CD14-positive monocyte (primary cell): Measurements from ENCODE around the gene CTCF. TPM values are rescaled to one million over a fixed set of nuclear protein-coding genes. Genes with fewer than 3 reads are reported as not detected.

Experiments used
- DNase-seq, 3 donors: peaks; one replicate each; pipeline ENCODE4 v3.0.0-alpha.2; 2011 to 2022
- H2AFZ ChIP-seq: 2 replicates; pipeline ENCODE4 v1.6.0; 2012; ENCODE audit warnings: mild to moderate bottlenecking, low read depth, low read length, inconsistent platforms; ENCODE audit not compliant: insufficient read depth, poor library complexity, severe bottlenecking
- H3K27ac ChIP-seq, 2 donors: 1 replicate in 1 of 2; 2 replicates in 1 of 2; pipeline ENCODE4 v1.5.1; 2012 to 2013; ENCODE audit warnings: low read length in 2 of 2, control low read depth in 1 of 2, inconsistent platforms in 1 of 2, low read depth in 1 of 2, mild to moderate bottlenecking in 1 of 2
- H3K27me3 ChIP-seq, 2 donors: one replicate each; pipeline versions ENCODE4 v1.6.0 to v1.6.1; 2011 to 2013; ENCODE audit warnings: low read length in 2 of 2; ENCODE audit not compliant: control insufficient read depth in 2 of 2, insufficient read depth in 2 of 2
- H3K36me3 ChIP-seq, 2 donors: replicated peaks in 1 of 2; 1 replicate in 1 of 2; 2 replicates in 1 of 2; pipeline versions ENCODE4 v1.5.1 to v1.6.1; 2012 to 2013; ENCODE audit warnings: low read length in 2 of 2, control low read depth in 1 of 2, inconsistent platforms in 1 of 2, mild to moderate bottlenecking in 1 of 2; ENCODE audit not compliant: insufficient read depth in 2 of 2, control insufficient read depth in 1 of 2
- H3K4me1 ChIP-seq, 2 donors: 1 replicate in 1 of 2; 2 replicates in 1 of 2; pipeline versions ENCODE4 v1.5.1 to v1.6.1; 2012 to 2013; ENCODE audit warnings: low read length in 2 of 2, control low read depth in 1 of 2, inconsistent platforms in 1 of 2, mild to moderate bottlenecking in 1 of 2, moderate library complexity in 1 of 2; ENCODE audit not compliant: insufficient read depth in 2 of 2, control insufficient read depth in 1 of 2
- H3K4me2 ChIP-seq: replicated peaks from 2 replicates; pipeline ENCODE3; 2012; ENCODE audit warnings: low read length, moderate library complexity, mild to moderate bottlenecking; ENCODE audit not compliant: poor library complexity, severe bottlenecking; ENCODE audit errors: extremely low read depth
- H3K4me3 ChIP-seq, 3 experiments: fragments of 200-600 bp in 1 of 3; sonication (generic) in 1 of 3; replicated peaks in 1 of 3; 1 replicate in 2 of 3; 2 replicates in 1 of 3; pipeline ENCODE4 v1.5.1; 2011 to 2013; ENCODE audit warnings: low read length in 3 of 3, mild to moderate bottlenecking in 3 of 3, control low read depth in 2 of 3, low read depth in 2 of 3, inconsistent platforms in 1 of 3, moderate library complexity in 1 of 3
- H3K79me2 ChIP-seq: 2 replicates; pipeline ENCODE4 v1.6.0; 2012; ENCODE audit warnings: mild to moderate bottlenecking, control low read depth, inconsistent platforms, low read length, moderate library complexity; ENCODE audit not compliant: insufficient read depth
- H3K9ac ChIP-seq: 2 replicates; pipeline ENCODE4 v1.6.0; 2017; ENCODE audit warnings: low read length, mild to moderate bottlenecking; ENCODE audit not compliant: insufficient read depth, poor library complexity, severe bottlenecking
- H3K9me3 ChIP-seq, 2 donors: replicated peaks in 1 of 2; 1 replicate in 1 of 2; 2 replicates in 1 of 2; pipeline versions ENCODE4 v1.5.1 to v1.6.1; 2012 to 2013; ENCODE audit warnings: low read length in 2 of 2, control low read depth in 1 of 2; ENCODE audit not compliant: control insufficient read depth in 1 of 2, insufficient read depth in 1 of 2
- H4K20me1 ChIP-seq: 2 replicates; pipeline ENCODE4 v1.6.0; 2012; ENCODE audit warnings: mild to moderate bottlenecking, low read length, control low read depth, moderate library complexity; ENCODE audit not compliant: insufficient read depth
- H3K27ac Mint-ChIP-seq, 7 donors: one replicate each; pipeline ENCODE4 v1.8.0; 2020; ENCODE audit warnings: mild to moderate bottlenecking in 7 of 7, mixed read lengths in 7 of 7, moderate library complexity in 6 of 7, inconsistent platforms in 2 of 7
- H3K27me3 Mint-ChIP-seq, 3 donors: one replicate each; pipeline ENCODE4 v1.8.0; 2021 to 2022; ENCODE audit warnings: low read depth in 3 of 3, mild to moderate bottlenecking in 3 of 3, mixed read lengths in 3 of 3, moderate library complexity in 3 of 3, inconsistent platforms in 1 of 3
- H3K36me3 Mint-ChIP-seq, 2 donors: one replicate each; pipeline ENCODE4 v1.8.0; 2020; ENCODE audit warnings: mixed read lengths in 2 of 2, inconsistent platforms in 1 of 2, mild to moderate bottlenecking in 1 of 2
- H3K4me1 Mint-ChIP-seq: one replicate; pipeline ENCODE4 v1.8.0; 2020; ENCODE audit warnings: mild to moderate bottlenecking, mixed read lengths
- H3K4me3 Mint-ChIP-seq, 2 donors: one replicate each; pipeline ENCODE4 v1.8.0; 2020; ENCODE audit warnings: mild to moderate bottlenecking in 2 of 2, mixed read lengths in 2 of 2, moderate library complexity in 1 of 2
- H3K9me3 Mint-ChIP-seq, 7 donors: one replicate each; pipeline ENCODE4 v1.8.0; 2020 to 2022; ENCODE audit warnings: mixed read lengths in 7 of 7, mild to moderate bottlenecking in 6 of 7, moderate library complexity in 6 of 7, inconsistent platforms in 2 of 7
- CTCF ChIP-seq: fragments of 200-600 bp; IDR thresholded peaks from one replicate; pipeline ENCODE4 v1.8.0; 2022; ENCODE audit warnings: antibody characterized with exemption, mild to moderate bottlenecking
- WGBS: methylation state at CpG from one replicate; pipeline ENCODE4 v1.1.5; 2013; ENCODE audit warnings: missing lambda C conversion rate; ENCODE audit not compliant: insufficient coverage; 5-methylcytosine and 5-hydroxymethylcytosine counted together
- intact Hi-C, 2 donors: fragments of 100-400 bp; cut with micrococcal nuclease; formaldehyde crosslinking; loops; one replicate each; pipeline versions ENCODE4 v1.15.0 to v1.15.1; 2023
- polyA plus RNA-seq, 3 donors: library from polyadenylated mRNA; depleted of rRNA in 1 of 3; unstranded in 2 of 3; stranded (reverse) in 1 of 3; fragments of 300-500 nt in 2 of 3; fragments of >200 nt in 1 of 3; fragmentation: Illumina TruSeq in 2 of 3; gene quantifications; 1 replicate in 2 of 3; 2 replicates in 1 of 3; pipeline ENCODE4 v1.2.3, GENCODE V29; 2012 to 2021

Gene CTCF
- polyA plus RNA-seq, 3 donors: 8.4 to 29.9 (median 17.7) TPM

GRCh38 chr16:67658849-67659674, 96.7 kb downstream of the CTCF start:
- H3K4me3 ChIP-seq: peak overlapping the region; percentile 74 to 92 (median 92)
- H3K79me2 ChIP-seq: peaks cover 8% of the 10 kb centered on the region
- H3K27me3 ChIP-seq: peaks cover 0 to 5% of the 10 kb centered on the region in 2 donors
- H3K36me3 ChIP-seq: peaks cover 0 to 4% of the 10 kb centered on the region in 2 donors
- Mint-ChIP-seq H3K27me3 (peaks cover 8 to 11% (median 11%) of the 10 kb centered on the region in 3 donors), H3K36me3 (peaks cover 10 to 18% of the 10 kb centered on the region in 2 donors), H3K4me1 (peaks cover 21% of the 10 kb centered on the region), H3K4me3 (peak overlapping the region; percentile 90 to 92), H3K27ac (peak overlapping the region in 4 of 7 donors; percentile 19 to 96 (median 54)), H3K9me3 (no peaks in the 10 kb centered on the region)
- peak overlapping the region; percentile 98 for H3K4me2 ChIP-seq
- H3K4me1 ChIP-seq: peaks cover 20 to 27% of the 10 kb centered on the region in 2 donors
- peak overlapping the region; percentile 94 for H2AFZ ChIP-seq
- 86% methylated on average over 4 of the region's 21 CpGs for WGBS
- no peak for TF ChIP-seq CTCF
- H3K27ac ChIP-seq: no peak overlapping the region
- H3K9ac ChIP-seq: peak overlapping the region; percentile 76
- peak in 1 of 3 donors; percentile 11 for DNase-seq
- no peaks in the 10 kb centered on the region for H3K9me3 ChIP-seq
- no peaks in the 10 kb centered on the region for H4K20me1 ChIP-seq
- intact Hi-C loops: loop anchor here in 1 of 2 donors (5.0 kb wide), 1 partner anchor 112 kb away; no protein-coding TSS in a partner anchor

GRCh38 chr16:67659675-67660563, 97.6 kb downstream of the CTCF start, which contains the start of gene ACD:
ACD (minus strand) TSS chr16:67660260; CDS start chr16:67660220, 40 bp downstream.
- no peaks in the 10 kb centered on the region for H3K9me3 Mint-ChIP-seq
- peaks cover 0 to 4% of the 10 kb centered on the region in 2 donors for H3K36me3 ChIP-seq
- peak; percentile 86 to 93 (median 90) for DNase-seq
- H2AFZ ChIP-seq: peak within 1 kb of the TSS; percentile 94
- peaks cover 14 to 23% of the 10 kb centered on the region in 2 donors for H3K36me3 Mint-ChIP-seq
- WGBS: under 1% methylated on average over 81 of the region's 83 CpGs
- intact Hi-C loops: loop anchor here (2.0 to 10.0 kb wide), 7 partner anchors 97 to 425 kb away; partner anchors contain the start of genes CENPT (in 1 of the 2), CTCF (in 1 of the 2), NFATC3 (in 1 of the 2) and NUTF2 (in 1 of the 2)
- H3K4me3 ChIP-seq: peak within 1 kb of the TSS; percentile 74 to 92 (median 92)
- peak within 1 kb of the TSS; percentile 90 to 92 for H3K4me3 Mint-ChIP-seq
- peak within 1 kb of the TSS; percentile 76 for H3K9ac ChIP-seq
- TF ChIP-seq CTCF: no peak
- peaks cover 8 to 11% (median 10%) of the 10 kb centered on the region in 3 donors for H3K27me3 Mint-ChIP-seq
- H3K27ac ChIP-seq: peak within 1 kb of the TSS; percentile 87 to 94
- peaks cover 8% of the 10 kb centered on the region for H3K79me2 ChIP-seq
- H3K9me3 ChIP-seq: no peaks in the 10 kb centered on the region
- H3K27ac Mint-ChIP-seq: peak within 1 kb of the TSS; percentile 96 to 99 (median 98)
- peaks cover 20 to 27% of the 10 kb centered on the region in 2 donors for H3K4me1 ChIP-seq
- peaks cover 0 to 5% of the 10 kb centered on the region in 2 donors for H3K27me3 ChIP-seq
- H4K20me1 ChIP-seq: no peaks in the 10 kb centered on the region
- H3K4me2 ChIP-seq: peak within 1 kb of the TSS; percentile 98
- peaks cover 21% of the 10 kb centered on the region for H3K4me1 Mint-ChIP-seq
